H1 (cell line): ENCODE data around the gene IFNAR2. TPM values are rescaled to one million over a fixed set of nuclear protein-coding genes. Genes with fewer than 3 reads are reported as not detected.

Experiments
- RXRA ChIP-seq: IDR thresholded peaks from 2 replicates; pipeline ENCODE4 v1.6.1; 2011; ENCODE audit warnings: low read depth, mild to moderate bottlenecking, low read length, moderate library complexity; ENCODE audit not compliant: insufficient read depth
- SIN3A ChIP-seq, 2 experiments: IDR thresholded peaks in 1 of 2; conservative IDR thresholded peaks in 1 of 2; 2 replicates each; pipeline ENCODE4 v1.6.1; 2011 to 2012; ENCODE audit warnings: low read length in 2 of 2, improper control_type of control experiment in 1 of 2, low read depth in 1 of 2, mild to moderate bottlenecking in 1 of 2
- polyA plus RNA-seq, 7 experiments: library from polyadenylated mRNA; depleted of rRNA in 3 of 7; stranded (reverse) in 5 of 7; unstranded in 2 of 7; fragments of >200 nt in 5 of 7; fragments of 200-250 nt in 2 of 7; gene quantifications; 1 replicate in 5 of 7; 2 replicates in 1 of 7; 4 replicates in 1 of 7; pipeline versions ENCODE4 v1.2.1 to v1.2.3, GENCODE V29; 2011 to 2013; ENCODE audit warnings: missing spikeins in 2 of 7, mixed read lengths in 2 of 7
- total RNA-seq: library from RNA; stranded (reverse); fragmentation: NEBNext Ultra II Directional; extraction: Animal tissue kit (Norgen Biotek cat#: 25700); gene quantifications from 2 replicates; pipeline ENCODE4 v1.2.1, GENCODE V29; 2021

The IFNAR2 gene
- total and polyA plus RNA-seq, 2 of the 8 experiments (the other 6 are each of a cell fraction or from before 2014, with no cell fraction given), result 12.2 to 16.1 TPM

DNA sequence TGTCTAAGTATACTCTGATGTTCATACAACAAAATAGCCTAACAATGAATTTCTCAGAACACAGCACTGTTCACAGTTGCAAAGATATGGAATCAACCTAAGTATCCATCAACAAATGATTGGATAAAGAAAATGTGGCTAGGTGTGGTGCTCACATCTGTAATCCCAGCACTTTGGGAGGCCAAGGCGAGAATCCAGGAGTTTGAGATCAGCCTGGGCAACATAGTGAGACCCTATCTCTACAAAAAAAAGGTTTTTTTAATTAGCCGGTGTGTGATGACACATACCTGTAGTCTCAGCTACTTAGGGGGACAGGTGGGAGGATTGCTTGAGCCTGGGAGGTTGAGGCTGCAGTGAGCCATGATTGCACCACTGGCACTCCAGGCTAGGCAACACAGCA, 10.7 kb downstream of the IFNAR2 start (continued):
- no peak for TF ChIP-seq SIN3A (conservative IDR thresholded peaks at IDR 0.05 in 1 of 2, IDR thresholded peaks at IDR 0.05 in 1 of 2; ENCODE audit: low read depth in 1 of 2, low read length in 2 of 2)
- no peak for TF ChIP-seq RXRA
- TF ChIP-seq, all 59 proteins: peak for 0
